NCI-H187 (cell line): Measurements from ENCODE around the gene FMR1NB.

Experiments
- DNase-seq, 2 experiments: peaks; one replicate each; lab custom pipeline; 2025; lab: John Stamatoyannopoulos, UW

The FMR1NB gene

GRCh38 chrX:147981038-147981752, at the start of gene FMR1NB:
TSS of gene FMR1NB (plus strand) at chrX:147981337. CDS start at chrX:147981403, 66 bp downstream.
- no peak for DNase-seq

GRCh38 chrX:147933815-147934214, 47.3 kb upstream of the FMR1NB start:
- DNase-seq: no peak

GRCh38 chrX:147935156-147935758, 45.9 kb upstream of the FMR1NB start:
- no peak for DNase-seq

GRCh38 chrX:147945286-147945685, 35.9 kb upstream of the FMR1NB start:
- DNase-seq: no peak

GRCh38 chrX:147948531-147948930, 32.6 kb upstream of the FMR1NB start:
- no peak for DNase-seq

GRCh38 chrX:147950352-147950751, 30.8 kb upstream of the FMR1NB start:
- no peak for DNase-seq

GRCh38 chrX:147953976-147954375, 27.2 kb upstream of the FMR1NB start:
- peak in 1 of 2 experiments; percentile 44 for DNase-seq

- DNase-seq: no peak
Measured at GRCh38 chrX:147957291-147957690, 23.8 kb upstream of the FMR1NB start.

GRCh38 chrX:147958291-147958690, 22.8 kb upstream of the FMR1NB start:
- no peak for DNase-seq

- no peak for DNase-seq
Measured at GRCh38 chrX:147960722-147961121, 20.4 kb upstream of the FMR1NB start.

GRCh38 chrX:147962476-147962875, 18.7 kb upstream of the FMR1NB start:
- no peak for DNase-seq

GRCh38 chrX:147978931-147979330, 2.2 kb upstream of the FMR1NB start:
- no peak for DNase-seq

GRCh38 chrX:148020329-148020728, 39.2 kb downstream of the FMR1NB start:
- DNase-seq: no peak

GRCh38 chrX:148024425-148025148, 43.5 kb downstream of the FMR1NB start:
- no peak for DNase-seq

- DNase-seq: no peak
Measured at GRCh38 chrX:148035380-148035779, 54.2 kb downstream of the FMR1NB start.

- no peak for DNase-seq
Measured at GRCh38 chrX:148037020-148037419, 55.9 kb downstream of the FMR1NB start.

- DNase-seq: no peak
Measured at GRCh38 chrX:148043271-148043855, 62.2 kb downstream of the FMR1NB start.

GRCh38 chrX:148047200-148047599, 66.1 kb downstream of the FMR1NB start:
- DNase-seq: no peak

GRCh38 chrX:148049441-148049840, 68.3 kb downstream of the FMR1NB start:
- DNase-seq: peak in 1 of 2 experiments; percentile 7

- no peak for DNase-seq
Measured at GRCh38 chrX:148051973-148052372, 70.8 kb downstream of the FMR1NB start.

GRCh38 chrX:148067285-148067684, 86.1 kb downstream of the FMR1NB start:
- no peak for DNase-seq

- no peak for DNase-seq
Measured at GRCh38 chrX:148069759-148070503, 88.8 kb downstream of the FMR1NB start.
